Left lung (tissue), 10 donors: ENCODE results near the gene SOX13. TPM values are rescaled to one million over a fixed set of nuclear protein-coding genes. Genes with fewer than 3 reads are reported as not detected.

Experiments used
- ATAC-seq: fragments of 200-7000 bp; cut with Tn5 transposase; one replicate; pipeline ENCODE4 v1.9.1; 2020; ENCODE audit warnings: moderate library complexity
- DNase-seq, 4 donors: peaks; one replicate each; pipeline ENCODE4 v3.0.0-alpha.2; 2013 to 2020
- H3K27ac ChIP-seq, 2 donors: fragments of 200-600 bp; sonication (generic) in 1 of 2; one replicate each; pipeline versions ENCODE4 v1.5.0 to v1.8.0; 2020 to 2021
- H3K27me3 ChIP-seq, 2 donors: fragments of 200-600 bp; sonication (generic) in 1 of 2; one replicate each; pipeline versions ENCODE4 v1.5.0 to v1.8.0; 2020 to 2021
- H3K36me3 ChIP-seq, 2 donors: fragments of 200-600 bp; sonication (generic) in 1 of 2; one replicate each; pipeline versions ENCODE4 v1.5.0 to v1.8.0; 2020 to 2021
- H3K4me1 ChIP-seq, 2 donors: fragments of 200-600 bp; one replicate each; pipeline ENCODE4 v1.8.0; 2021
- H3K4me3 ChIP-seq, 2 donors: fragments of 200-600 bp; sonication (generic) in 1 of 2; one replicate each; pipeline versions ENCODE4 v1.5.0 to v1.8.0; 2020 to 2021; ENCODE audit warnings: mild to moderate bottlenecking in 1 of 2
- H3K9me3 ChIP-seq, 2 donors: fragments of 200-600 bp; sonication (generic) in 1 of 2; one replicate each; pipeline versions ENCODE4 v1.5.0 to v1.8.0; 2020 to 2021
- CTCF ChIP-seq, 2 donors: fragments of 200-600 bp; sonication (generic) in 1 of 2; IDR thresholded peaks; one replicate each; pipeline versions ENCODE4 v1.5.0 to v1.8.0; 2021; ENCODE audit warnings: antibody characterized with exemption in 2 of 2
- intact Hi-C, 2 donors: fragments of 100-400 bp; cut with DNase I; formaldehyde crosslinking; loops; one replicate each; pipeline versions ENCODE4 v1.11.2 to v1.14.2; 2022
- polyA plus RNA-seq, 6 donors: library from polyadenylated mRNA; unstranded; fragments of 120-200 nt; gene quantifications; one replicate each; pipeline ENCODE4 v1.2.1, GENCODE V29; 2013; ENCODE audit not compliant: insufficient read length in 6 of 6
- total RNA-seq, 2 donors: library from RNA; stranded (reverse); fragmentation: NEBNext Ultra II Directional; extraction: Animal tissue kit (Norgen Biotek cat#: 25700); gene quantifications; one replicate each; pipeline ENCODE4 v1.2.1, GENCODE V29; 2021
- donor health status: DM: no; HTN: yes; CAD: no.
- donor health status: DM: no; HTN: no; CAD: no.

SOX13 gene
- total and polyA plus RNA-seq, 8 donors, result 41.7 to 62.8 (median 49.1) TPM

DNA sequence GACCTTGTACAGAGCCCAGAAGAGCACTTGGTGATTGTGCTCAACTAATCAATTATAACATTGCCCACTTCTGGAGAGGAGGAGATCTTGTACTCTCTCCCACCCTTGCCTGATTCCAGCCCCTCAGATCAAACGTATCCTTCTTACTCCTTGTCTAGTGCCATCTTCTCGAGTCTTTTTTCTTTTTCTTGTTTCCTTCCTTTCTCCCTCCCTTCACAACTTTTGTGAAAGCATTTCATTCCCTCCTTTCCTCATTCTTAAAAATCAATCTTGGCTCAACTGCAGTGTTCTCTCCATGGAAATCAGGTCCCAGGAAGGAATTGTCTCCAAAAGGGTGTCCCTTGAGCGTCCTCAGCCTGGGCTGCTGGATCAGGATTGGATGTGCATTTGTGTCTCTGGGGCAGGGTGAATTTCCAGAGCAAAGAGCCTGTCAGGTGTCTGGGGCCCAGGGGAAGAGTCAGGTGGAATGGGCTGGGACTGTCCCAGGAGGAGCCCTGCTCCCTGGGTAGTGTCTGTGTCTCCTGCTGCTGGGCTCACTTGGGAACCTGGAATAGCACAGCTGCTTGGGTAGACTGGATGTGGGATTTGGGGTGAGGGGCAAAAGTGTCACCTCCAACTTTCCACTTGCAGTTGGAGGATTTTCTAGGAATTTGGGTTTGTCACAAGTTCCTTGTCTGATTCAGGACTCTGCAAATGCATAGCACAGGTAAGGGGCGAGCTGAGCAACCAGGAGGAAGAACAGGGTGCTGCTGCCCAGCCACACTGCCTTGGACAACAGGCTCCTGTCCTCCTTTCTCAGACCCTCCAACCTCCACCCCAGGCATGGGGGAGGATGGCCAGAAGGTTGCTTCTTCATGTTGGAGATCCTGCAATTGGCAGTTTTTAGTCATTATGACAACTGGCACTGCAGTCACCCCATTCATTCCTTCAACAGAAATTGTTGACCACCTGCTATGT, 3.3 kb downstream of the SOX13 start:
- DNase-seq (no peak), ATAC-seq (no peak)
- Histone ChIP-seq H3K4me1 (peaks cover 50 to 68% of the 10 kb centered on the region in 2 donors), H3K27me3 (peaks cover 0 to 59% of the 10 kb centered on the region in 2 donors), H3K4me3 (peak overlapping the region in 1 of 2 donors; percentile 65), H3K36me3 (no peaks in the 10 kb centered on the region), H3K27ac (peak overlapping the region; percentile 10 to 78), H3K9me3 (no peaks in the 10 kb centered on the region)
- no peak for TF ChIP-seq CTCF (IDR thresholded peaks at IDR 0.05)
- intact Hi-C loops, result loop anchor here in 1 of 2 donors (10.0 kb wide), 1 partner anchor 49 kb away; no protein-coding TSS in a partner anchor

GRCh38 chr1:204076891-204077290, 4.0 kb downstream of the SOX13 start:
- TF ChIP-seq CTCF (IDR thresholded peaks at IDR 0.05), result no peak
- H3K4me3 ChIP-seq, result no peak overlapping the region
- intact Hi-C loops, result loop anchor here in 1 of 2 donors (10.0 kb wide), 1 partner anchor 48 kb away; no protein-coding TSS in a partner anchor
- no peak overlapping the region for H3K27ac ChIP-seq
- DNase-seq (no peak), ATAC-seq (no peak)
- no peaks in the 10 kb centered on the region for H3K9me3 ChIP-seq
- H3K4me1 ChIP-seq, result peaks cover 55 to 74% of the 10 kb centered on the region in 2 donors
- H3K27me3 ChIP-seq, result peaks cover 0 to 52% of the 10 kb centered on the region in 2 donors
- H3K36me3 ChIP-seq, result no peaks in the 10 kb centered on the region

- H3K27ac ChIP-seq, result peak overlapping the region; percentile 63 to 81
- intact Hi-C loops, result loop anchor here in 1 of 2 donors (10.0 kb wide), 1 partner anchor 47 kb away; no protein-coding TSS in a partner anchor
- no peak for TF ChIP-seq CTCF (IDR thresholded peaks at IDR 0.05)
- H3K27me3 ChIP-seq, result peaks cover 0 to 39% of the 10 kb centered on the region in 2 donors
- H3K9me3 ChIP-seq, result no peaks in the 10 kb centered on the region
- peak in 2 of 4 donors; percentile 70 to 79 for DNase-seq
- no peaks in the 10 kb centered on the region for H3K36me3 ChIP-seq
- peak; percentile 33 for ATAC-seq
- peaks cover 55 to 69% of the 10 kb centered on the region in 2 donors for H3K4me1 ChIP-seq
- H3K4me3 ChIP-seq, result no peak overlapping the region
These were observed 5.2 kb downstream of the SOX13 start for GRCh38 chr1:204077979-204078696.

DNA sequence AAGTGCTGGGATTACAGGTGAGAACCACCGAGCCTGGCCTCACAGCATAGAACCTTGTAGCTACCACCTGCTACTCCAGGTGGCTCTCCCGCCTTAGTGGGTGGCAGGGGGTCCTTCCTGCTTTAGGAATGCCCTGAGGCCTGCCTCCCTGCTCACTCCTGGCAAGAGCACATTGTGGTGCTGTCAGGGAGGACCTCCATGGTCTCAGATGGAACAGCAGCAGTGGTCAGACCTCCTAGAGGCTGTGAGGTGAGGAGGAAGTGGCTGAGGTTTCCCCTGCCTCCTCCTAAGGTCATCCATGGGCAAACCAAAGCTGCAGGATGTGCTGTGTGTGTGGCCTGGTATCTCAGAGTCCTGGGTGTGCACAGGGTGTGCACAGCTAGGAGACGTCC, 6.7 kb downstream of the SOX13 start:
- no peak for ATAC-seq
- Histone ChIP-seq H3K36me3 (no peaks in the 10 kb centered on the region), H3K27ac (peak overlapping the region; percentile 67 to 81), H3K9me3 (no peaks in the 10 kb centered on the region), H3K27me3 (peaks cover 0 to 25% of the 10 kb centered on the region in 2 donors), H3K4me3 (no peak overlapping the region), H3K4me1 (peaks cover 61 to 75% of the 10 kb centered on the region in 2 donors)
- no peak for DNase-seq
- TF ChIP-seq CTCF (IDR thresholded peaks at IDR 0.05), result no peak
- intact Hi-C loops, result loop anchor here in 1 of 2 donors (10.0 kb wide), 1 partner anchor 45 kb away; no protein-coding TSS in a partner anchor
